NOMO-1 treated with DMSO at 0.1 percent for 48 hours (cell line): ENCODE data around the gene PARD3.

Experiments used
- DNase-seq: peaks from one replicate; lab custom pipeline; 2025; ENCODE audit not compliant: unreplicated experiment; lab: John Stamatoyannopoulos, UW

The PARD3 gene

GRCh38 chr10:34825414-34825813, 10.3 kb upstream of the PARD3 start:
- DNase-seq: no peak

DNA sequence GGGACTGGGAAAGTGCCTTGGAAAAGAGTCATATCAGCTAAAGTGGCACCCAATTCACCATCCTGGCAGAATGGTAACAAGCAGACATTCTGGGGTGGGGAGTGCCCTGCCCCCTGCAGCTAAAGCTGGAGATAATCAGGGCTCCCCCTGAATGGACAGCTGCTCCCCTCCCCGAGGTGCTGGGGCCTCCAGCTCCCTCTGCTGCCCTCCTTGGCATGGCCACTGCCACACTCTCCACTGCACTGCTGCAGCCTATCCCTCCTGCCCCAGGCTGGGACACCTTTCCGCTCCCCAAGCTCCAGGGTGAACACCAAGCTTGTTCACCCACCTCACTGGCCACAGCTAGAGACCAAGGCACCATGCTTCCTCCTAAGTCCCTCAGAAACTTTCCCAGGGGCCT, 9.8 kb upstream of the PARD3 start:
- no peak for DNase-seq

DNA sequence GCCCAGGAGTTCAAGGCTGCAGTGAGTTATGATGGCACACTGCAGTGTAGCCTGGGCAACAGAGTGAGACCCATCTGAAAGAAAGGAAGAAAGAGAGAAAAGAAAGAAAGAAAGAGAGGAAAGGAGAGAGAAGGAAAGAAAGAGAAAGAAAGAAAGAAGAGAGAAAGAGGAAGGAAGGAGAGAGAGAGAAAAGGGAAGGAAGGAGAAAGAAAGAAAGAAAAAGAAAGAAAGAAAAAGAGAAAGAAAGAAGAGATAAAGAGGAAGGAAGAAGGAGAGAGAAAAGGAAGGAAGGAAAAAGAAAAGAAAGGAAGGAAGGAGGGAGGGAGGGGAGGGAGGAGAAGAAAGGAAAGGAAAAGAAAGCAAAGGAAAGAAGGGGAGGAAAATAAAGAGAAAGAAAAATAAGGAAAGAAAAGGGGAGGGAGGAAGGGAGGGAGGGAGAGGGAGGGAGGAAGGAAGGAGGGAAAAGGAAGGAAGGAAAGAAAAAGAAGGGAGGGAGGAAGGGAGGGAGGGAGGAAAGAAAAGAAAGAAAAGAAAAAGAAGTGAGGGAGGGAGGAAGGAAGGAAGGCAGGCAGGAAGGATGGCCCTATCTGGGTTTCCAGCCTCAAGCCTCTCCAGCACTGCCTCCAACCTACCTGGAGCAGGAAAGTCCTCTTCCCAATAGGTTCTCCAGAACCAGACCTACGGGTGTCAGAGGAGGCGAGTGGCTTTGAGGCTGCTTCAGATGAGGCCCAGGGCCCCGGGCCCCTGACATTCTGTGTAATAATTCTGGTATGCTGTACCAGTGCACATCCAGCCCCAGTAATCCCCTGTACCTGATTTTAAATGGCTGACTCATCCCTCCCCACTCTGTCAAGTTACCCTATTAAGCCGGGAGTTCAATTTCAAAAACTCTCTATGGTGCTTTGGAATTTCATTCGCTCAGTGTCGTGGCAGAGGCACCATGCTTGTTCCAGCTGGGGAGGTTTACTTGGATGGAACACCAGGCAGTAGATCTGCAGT, 6.8 kb upstream of the PARD3 start:
- no peak for DNase-seq

- no peak for DNase-seq
Measured at GRCh38 chr10:34817586-34817985, 2.5 kb upstream of the PARD3 start.

DNA sequence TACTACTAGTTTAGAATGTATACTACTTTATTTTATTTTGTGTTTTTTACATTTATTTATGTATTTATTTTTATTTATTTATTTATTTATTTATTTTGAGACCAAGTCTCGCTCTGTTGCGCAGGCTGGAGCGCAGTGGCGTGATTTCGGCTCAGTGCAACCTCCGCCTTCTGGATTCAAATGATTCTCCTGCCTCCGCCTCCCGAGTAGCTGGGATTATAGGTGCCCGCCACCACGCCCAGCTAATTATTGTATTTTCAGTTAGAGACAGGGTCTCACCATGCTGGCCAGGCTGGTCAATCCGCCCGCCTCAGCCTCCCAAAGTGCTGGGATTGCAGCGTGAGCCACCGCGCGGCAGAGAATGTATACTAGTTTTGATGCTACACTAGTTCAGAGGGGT, 2.0 kb upstream of the PARD3 start:
- DNase-seq: no peak

DNA sequence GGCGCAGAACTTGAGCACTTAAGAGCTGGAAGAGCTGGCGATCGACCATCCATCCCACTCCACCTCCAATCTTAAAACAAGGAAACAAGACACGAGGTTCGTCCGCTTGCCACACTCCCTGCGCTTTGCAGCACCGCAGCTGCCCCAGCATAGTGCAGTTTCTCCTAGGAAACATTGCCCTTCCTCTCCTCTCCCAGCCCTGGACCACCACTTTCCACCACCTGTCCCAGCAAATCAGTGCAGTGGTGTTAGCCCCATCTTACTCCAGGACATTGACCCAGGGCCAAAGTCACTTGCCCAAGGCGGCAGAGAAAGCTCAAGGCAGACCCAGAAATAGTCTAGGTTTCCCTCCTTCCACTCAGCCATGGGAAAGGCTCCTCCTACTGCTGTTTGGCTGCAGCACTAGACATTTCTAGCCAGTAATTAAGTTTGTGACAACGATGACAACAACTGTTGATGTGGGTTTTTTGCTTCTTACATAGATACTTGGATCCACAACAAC, 1.5 kb upstream of the PARD3 start:
- no peak for DNase-seq

- DNase-seq: no peak
Measured at GRCh38 chr10:34816085-34816496, 995 bp upstream of the PARD3 start.

DNA sequence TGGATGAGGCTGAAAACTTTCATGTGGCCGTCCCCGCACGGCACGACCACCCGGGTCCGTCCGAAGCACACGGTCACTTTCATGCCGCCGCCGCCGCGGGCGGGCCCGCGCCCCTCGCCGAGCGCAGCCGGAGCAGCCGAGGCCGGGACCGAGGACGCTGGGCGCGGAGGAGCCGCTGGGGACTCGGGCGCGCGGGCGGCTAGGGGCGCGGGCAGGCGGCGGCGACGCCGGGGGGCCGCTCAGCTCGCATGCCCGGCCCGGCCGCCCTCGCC, 247 bp downstream of the PARD3 start:
- DNase-seq: no peak

DNA sequence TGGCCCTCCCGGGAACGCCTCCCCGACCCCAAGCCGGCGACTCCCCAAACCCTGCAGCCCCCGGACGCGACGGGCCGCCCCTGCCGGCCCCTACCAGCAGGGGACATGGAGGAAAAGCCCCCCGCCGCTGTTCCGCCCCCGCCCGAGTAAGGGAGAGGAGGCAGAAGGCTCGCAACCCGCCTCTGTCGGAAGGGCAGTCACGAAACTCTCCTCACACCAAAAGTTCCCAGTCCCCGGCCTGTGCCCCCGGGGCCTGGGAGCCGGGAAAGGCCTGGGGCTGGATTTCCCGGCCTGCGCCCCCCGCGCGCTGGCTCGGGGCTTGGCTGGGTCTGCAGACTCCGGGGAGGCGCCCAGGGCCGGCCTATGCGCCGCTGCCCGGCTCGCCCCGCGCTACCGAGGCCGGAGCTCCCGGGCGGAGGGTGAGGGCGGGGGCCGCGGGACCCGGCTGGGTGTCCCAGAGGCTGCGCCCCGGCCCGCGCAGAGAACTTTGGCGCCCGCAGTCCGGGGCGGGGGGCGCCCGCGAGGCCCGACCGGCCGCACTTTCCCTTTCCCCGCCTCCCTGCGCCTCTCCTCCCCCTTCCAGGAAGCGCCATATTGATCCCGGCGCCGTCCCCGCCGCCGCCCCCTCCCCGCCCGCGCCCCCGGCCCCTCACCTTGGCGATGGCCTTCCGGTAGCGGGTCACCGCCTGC, 728 bp downstream of the PARD3 start:
- DNase-seq: no peak

DNA sequence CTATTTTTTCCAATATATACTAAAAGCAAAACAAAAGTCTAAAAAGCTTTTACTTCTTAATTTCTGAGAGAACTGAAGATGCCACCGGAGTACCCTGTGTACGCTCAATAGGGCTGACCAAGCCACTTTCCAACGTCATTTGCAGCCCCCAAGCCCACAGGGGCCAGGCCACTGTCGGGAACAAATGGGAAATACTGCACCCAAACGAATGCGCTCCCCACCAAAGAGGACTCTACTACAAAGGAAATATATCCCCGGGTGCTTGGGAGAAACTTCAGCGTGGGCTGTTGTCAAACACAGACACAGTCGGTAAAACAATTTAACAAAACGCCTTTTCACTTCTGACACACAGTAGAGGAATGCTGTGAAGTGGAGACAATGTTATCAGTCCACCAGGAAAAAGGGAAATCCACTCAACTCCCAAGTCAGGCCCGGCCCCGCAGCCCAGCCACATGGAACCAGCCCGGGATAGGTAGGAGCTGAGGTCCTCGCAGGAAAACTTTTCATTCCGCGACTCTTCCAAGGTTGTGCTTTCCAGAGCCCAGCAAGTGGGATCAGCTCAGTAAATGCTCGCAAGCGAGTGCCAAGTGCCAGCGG, 1.4 kb downstream of the PARD3 start:
- DNase-seq: no peak

GRCh38 chr10:34812771-34813170, 2.3 kb downstream of the PARD3 start:
- DNase-seq: no peak

DNA sequence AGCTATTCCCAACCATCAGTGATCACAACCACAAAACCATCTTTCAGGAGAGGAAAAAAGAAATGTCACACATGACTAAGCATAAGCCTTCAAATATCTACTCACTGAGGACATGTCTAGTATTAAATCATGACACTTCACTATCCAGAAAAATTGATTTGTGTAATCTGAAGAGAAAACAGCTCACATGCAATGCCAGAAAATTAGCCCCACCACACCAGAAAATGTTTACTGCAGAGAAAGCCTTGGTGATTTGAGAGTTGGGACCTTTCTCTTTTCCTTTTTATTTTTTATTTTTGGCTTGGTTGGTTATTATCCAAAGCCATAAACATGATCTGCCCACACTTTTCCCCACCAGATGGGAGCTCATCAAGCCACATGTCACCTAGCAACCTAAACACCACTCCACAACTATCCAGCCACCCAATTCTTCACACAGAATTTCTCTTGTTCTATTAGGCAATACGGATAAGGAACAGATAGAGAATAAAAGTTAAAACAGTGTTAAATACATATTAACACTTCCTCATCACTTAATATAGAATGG, 3.1 kb downstream of the PARD3 start:
- DNase-seq: no peak

- DNase-seq: no peak
Measured at GRCh38 chr10:34811126-34811967, 3.7 kb downstream of the PARD3 start.

- DNase-seq: no peak
Measured at GRCh38 chr10:34809796-34810195, 5.3 kb downstream of the PARD3 start.

DNA sequence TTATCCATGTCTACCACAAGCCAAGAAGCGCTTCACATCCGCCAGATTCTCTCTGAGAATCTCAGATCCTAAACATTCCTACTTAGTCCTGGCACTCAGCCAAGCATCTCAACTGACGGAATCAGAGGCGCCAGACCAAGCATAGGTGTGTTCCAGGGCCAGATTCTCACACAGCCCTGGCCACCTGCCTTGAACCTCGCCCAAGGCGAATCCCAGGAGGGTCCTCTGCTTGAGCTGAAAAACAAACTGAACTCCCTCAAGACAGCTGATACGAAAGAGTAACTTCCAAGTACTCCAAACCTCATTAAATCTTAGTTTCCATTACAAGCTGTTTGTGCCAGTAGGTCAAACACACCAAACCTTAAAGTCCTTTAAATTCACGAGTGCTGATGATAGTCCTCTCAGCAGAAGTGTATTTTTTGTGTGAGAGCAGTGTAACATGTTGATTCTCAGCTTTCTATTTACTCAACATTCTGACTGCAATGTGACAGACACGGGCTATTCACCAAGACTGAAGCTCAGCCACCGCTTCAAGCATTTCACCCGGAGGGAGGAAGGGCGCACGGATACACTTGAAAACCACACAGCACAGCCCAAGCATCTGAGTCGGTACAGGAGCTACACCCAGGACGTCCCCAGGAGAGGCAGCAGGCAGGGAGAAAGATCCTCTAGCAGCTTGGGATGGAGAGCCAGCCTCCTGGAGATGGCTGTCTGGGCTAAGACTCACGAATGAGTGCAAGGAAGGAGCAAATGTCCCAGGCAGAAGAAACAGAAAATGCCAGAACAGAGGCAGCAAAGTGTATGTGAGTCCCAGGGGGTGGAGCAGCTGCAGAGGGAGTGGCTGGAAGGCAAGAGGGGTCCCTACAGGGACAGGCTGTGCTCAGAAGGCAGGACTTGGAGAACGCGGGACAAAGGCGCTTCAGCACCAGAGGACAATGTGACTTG, 6.0 kb downstream of the PARD3 start:
- no peak for DNase-seq

DNA sequence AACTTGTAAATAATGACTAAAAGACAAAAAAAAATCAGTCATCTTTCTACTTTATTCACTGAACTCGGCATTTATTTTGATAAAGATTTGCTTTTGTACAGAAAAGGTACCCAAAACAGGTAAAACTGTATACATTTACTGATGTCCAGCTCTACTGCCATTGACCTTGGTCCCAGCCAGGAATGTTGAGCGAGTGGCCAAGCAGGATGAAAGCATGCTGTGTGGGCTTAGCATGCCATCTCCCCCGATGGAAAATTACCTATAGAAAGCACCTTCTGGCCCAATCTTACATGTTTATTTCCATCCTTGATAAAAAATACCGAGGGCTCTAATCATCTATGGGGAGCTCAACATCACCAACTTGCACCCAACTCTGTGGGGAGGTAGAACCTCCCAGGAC, 6.8 kb downstream of the PARD3 start:
- DNase-seq: no peak

- DNase-seq: no peak
Measured at GRCh38 chr10:34804306-34804705, 10.8 kb downstream of the PARD3 start.

GRCh38 chr10:34802692-34803091, 12.4 kb downstream of the PARD3 start:
- DNase-seq: no peak

- no peak for DNase-seq
Measured at GRCh38 chr10:34801097-34801733, 13.9 kb downstream of the PARD3 start.
